HCEC 1CT (cell line): ENCODE data around the gene ODAD4.

Experiments
- DNase-seq: peaks from one replicate; pipeline ENCODE4 v3.0.0-alpha.2; 2017

Gene ODAD4

GRCh38 chr17:41930009-41930832 is at the start of gene ODAD4:
ODAD4 (plus strand) TSS chr17:41930617; CDS start chr17:41930724, 107 bp downstream.
- DNase-seq = peak; percentile 98

- no peak for DNase-seq
These were observed 47.7 kb upstream of the ODAD4 start for GRCh38 chr17:41882756-41883155.

- DNase-seq = no peak
These were observed 44.7 kb upstream of the ODAD4 start for GRCh38 chr17:41885733-41886132.

- no peak for DNase-seq
These were observed 42.0 kb upstream of the ODAD4 start for GRCh38 chr17:41888332-41888965.

- no peak for DNase-seq
These were observed 39.0 kb upstream of the ODAD4 start for GRCh38 chr17:41891135-41892020.

GRCh38 chr17:41892021-41892376 is 38.4 kb upstream of the ODAD4 start:
- no peak for DNase-seq

- no peak for DNase-seq
These were observed 37.0 kb upstream of the ODAD4 start for GRCh38 chr17:41893384-41893783.

GRCh38 chr17:41894791-41895331 is 35.6 kb upstream of the ODAD4 start:
- peak; percentile 79 for DNase-seq

- no peak for DNase-seq
These were observed 34.8 kb upstream of the ODAD4 start for GRCh38 chr17:41895617-41896016.

GRCh38 chr17:41896726-41897125 is 33.7 kb upstream of the ODAD4 start:
- DNase-seq = no peak

GRCh38 chr17:41901646-41902045 is 28.8 kb upstream of the ODAD4 start:
- no peak for DNase-seq

- DNase-seq = no peak
These were observed 26.1 kb upstream of the ODAD4 start for GRCh38 chr17:41904242-41904841.

- no peak for DNase-seq
These were observed 25.2 kb upstream of the ODAD4 start for GRCh38 chr17:41905172-41905571.

- DNase-seq = no peak
These were observed 23.8 kb upstream of the ODAD4 start for GRCh38 chr17:41906465-41907184.

GRCh38 chr17:41907185-41907556 is 23.2 kb upstream of the ODAD4 start:
- DNase-seq = peak; percentile 70

- peak; percentile 61 for DNase-seq
These were observed 22.5 kb upstream of the ODAD4 start for GRCh38 chr17:41907633-41908539.

- DNase-seq = no peak
These were observed 21.3 kb upstream of the ODAD4 start for GRCh38 chr17:41909088-41909487.

GRCh38 chr17:41910701-41911391 is 19.6 kb upstream of the ODAD4 start:
- peak; percentile 98 for DNase-seq

GRCh38 chr17:41912925-41913324 is 17.5 kb upstream of the ODAD4 start:
- DNase-seq = no peak

- no peak for DNase-seq
These were observed 16.6 kb upstream of the ODAD4 start for GRCh38 chr17:41913798-41914197.
